ENCODE data around the gene SSC4D.

The SSC4D gene

GRCh38 chr7:76359978-76360638 is 49.4 kb downstream of the SSC4D start:
- H3K4me3 ChIP-seq (ENCODE audit: low read length), result peak overlapping the region; percentile 99
- H2AFZ ChIP-seq (ENCODE audit: low read depth, low read length), result peak overlapping the region; percentile 41
- peaks cover 29% of the 10 kb centered on the region for H3K4me1 ChIP-seq (ENCODE audit: insufficient read depth, low read length)
- no peaks in the 10 kb centered on the region for H3K27me3 ChIP-seq (ENCODE audit: insufficient read depth, low read length)
- peaks cover under 1% of the 10 kb centered on the region for H3K9me3 ChIP-seq (ENCODE audit: low read length)
- peaks cover 20% of the 10 kb centered on the region for H3K36me3 ChIP-seq (ENCODE audit: insufficient read depth, low read length)

GRCh38 chr7:76359111-76359977 is 50.2 kb downstream of the SSC4D start:
- peaks cover 4% of the 10 kb centered on the region for H3K9me3 ChIP-seq (ENCODE audit: low read length)
- H2AFZ ChIP-seq (ENCODE audit: low read depth, low read length), result peak overlapping the region; percentile 41
- peaks cover 27% of the 10 kb centered on the region for H3K36me3 ChIP-seq (ENCODE audit: insufficient read depth, low read length)
- peaks cover 24% of the 10 kb centered on the region for H3K4me1 ChIP-seq (ENCODE audit: insufficient read depth, low read length)
- H3K4me3 ChIP-seq (ENCODE audit: low read length), result peak overlapping the region; percentile 99
- H3K27me3 ChIP-seq (ENCODE audit: insufficient read depth, low read length), result no peaks in the 10 kb centered on the region

GRCh38 chr7:76358481-76359110 is 50.9 kb downstream of the SSC4D start, which contains the start of gene YWHAG:
YWHAG (minus strand) TSS chr7:76358991; CDS start chr7:76358808, 183 bp downstream.
- peaks cover 32% of the 10 kb centered on the region for H3K36me3 ChIP-seq (ENCODE audit: insufficient read depth, low read length)
- peak within 1 kb of the TSS; percentile 99 for H3K4me3 ChIP-seq (ENCODE audit: low read length)
- peaks cover 20% of the 10 kb centered on the region for H3K4me1 ChIP-seq (ENCODE audit: insufficient read depth, low read length)
- H2AFZ ChIP-seq (ENCODE audit: low read depth, low read length), result peak within 1 kb of the TSS; percentile 41
- H3K9me3 ChIP-seq (ENCODE audit: low read length), result peaks cover 9% of the 10 kb centered on the region
- H3K27me3 ChIP-seq (ENCODE audit: insufficient read depth, low read length), result no peaks in the 10 kb centered on the region

GRCh38 chr7:76358011-76358480 is 51.5 kb downstream of the SSC4D start:
- Histone ChIP-seq H3K27me3 (ENCODE audit: insufficient read depth, low read length) (no peaks in the 10 kb centered on the region), H3K36me3 (ENCODE audit: insufficient read depth, low read length) (peaks cover 33% of the 10 kb centered on the region), H3K9me3 (ENCODE audit: low read length) (peaks cover 9% of the 10 kb centered on the region), H3K4me1 (ENCODE audit: insufficient read depth, low read length) (peaks cover 20% of the 10 kb centered on the region), H2AFZ (ENCODE audit: low read depth, low read length) (no peak overlapping the region), H3K4me3 (ENCODE audit: low read length) (peak overlapping the region; percentile 99)

GRCh38 chr7:76357475-76358010 is 52.0 kb downstream of the SSC4D start:
- Histone ChIP-seq H3K27me3 (ENCODE audit: insufficient read depth, low read length) (no peaks in the 10 kb centered on the region), H3K4me1 (ENCODE audit: insufficient read depth, low read length) (peaks cover 20% of the 10 kb centered on the region), H3K36me3 (ENCODE audit: insufficient read depth, low read length) (peaks cover 36% of the 10 kb centered on the region), H3K4me3 (ENCODE audit: low read length) (peak overlapping the region; percentile 99), H2AFZ (ENCODE audit: low read depth, low read length) (no peak overlapping the region), H3K9me3 (ENCODE audit: low read length) (peaks cover 9% of the 10 kb centered on the region)

- peaks cover 42% of the 10 kb centered on the region for H3K36me3 ChIP-seq (ENCODE audit: insufficient read depth, low read length)
- no peaks in the 10 kb centered on the region for H3K27me3 ChIP-seq (ENCODE audit: insufficient read depth, low read length)
- H3K4me3 ChIP-seq (ENCODE audit: low read length), result peak overlapping the region; percentile 99
Measured at GRCh38 chr7:76356823-76357222, 52.7 kb downstream of the SSC4D start.

GRCh38 chr7:76356115-76356514 is 53.4 kb downstream of the SSC4D start:
- Histone ChIP-seq H3K27me3 (ENCODE audit: insufficient read depth, low read length) (no peaks in the 10 kb centered on the region), H3K36me3 (ENCODE audit: insufficient read depth, low read length) (peaks cover 48% of the 10 kb centered on the region), H3K4me1 (ENCODE audit: insufficient read depth, low read length) (peaks cover 20% of the 10 kb centered on the region), H3K9me3 (ENCODE audit: low read length) (peaks cover 20% of the 10 kb centered on the region), H3K4me3 (ENCODE audit: low read length) (peak overlapping the region; percentile 99), H2AFZ (ENCODE audit: low read depth, low read length) (no peak overlapping the region)

More at GRCh38 chr7:76356823-76357222, 52.7 kb downstream of the SSC4D start:
- Histone ChIP-seq H2AFZ (ENCODE audit: low read depth, low read length) (no peak overlapping the region), H3K4me1 (ENCODE audit: insufficient read depth, low read length) (peaks cover 20% of the 10 kb centered on the region), H3K9me3 (ENCODE audit: low read length) (peaks cover 13% of the 10 kb centered on the region)

GRCh38 chr7:76354981-76355730 is 54.3 kb downstream of the SSC4D start:
- H3K36me3 ChIP-seq (ENCODE audit: insufficient read depth, low read length), result peaks cover 57% of the 10 kb centered on the region
- peaks cover 22% of the 10 kb centered on the region for H3K9me3 ChIP-seq (ENCODE audit: low read length)
- H3K27me3 ChIP-seq (ENCODE audit: insufficient read depth, low read length), result no peaks in the 10 kb centered on the region
- peaks cover 20% of the 10 kb centered on the region for H3K4me1 ChIP-seq (ENCODE audit: insufficient read depth, low read length)
- no peak overlapping the region for H3K4me3 ChIP-seq (ENCODE audit: low read length)
- H2AFZ ChIP-seq (ENCODE audit: low read depth, low read length), result no peak overlapping the region

- no peak overlapping the region for H2AFZ ChIP-seq (ENCODE audit: low read depth, low read length)
- peaks cover 16% of the 10 kb centered on the region for H3K4me1 ChIP-seq (ENCODE audit: insufficient read depth, low read length)
- peaks cover 22% of the 10 kb centered on the region for H3K9me3 ChIP-seq (ENCODE audit: low read length)
- H3K27me3 ChIP-seq (ENCODE audit: insufficient read depth, low read length), result no peaks in the 10 kb centered on the region
- peaks cover 63% of the 10 kb centered on the region for H3K36me3 ChIP-seq (ENCODE audit: insufficient read depth, low read length)
- no peak overlapping the region for H3K4me3 ChIP-seq (ENCODE audit: low read length)
Measured at GRCh38 chr7:76354516-76354915, 55.0 kb downstream of the SSC4D start.

- Histone ChIP-seq H3K36me3 (ENCODE audit: insufficient read depth, low read length) (peaks cover 69% of the 10 kb centered on the region), H3K4me1 (ENCODE audit: insufficient read depth, low read length) (peaks cover 16% of the 10 kb centered on the region), H3K27me3 (ENCODE audit: insufficient read depth, low read length) (no peaks in the 10 kb centered on the region), H3K4me3 (ENCODE audit: low read length) (no peak overlapping the region), H3K9me3 (ENCODE audit: low read length) (peaks cover 22% of the 10 kb centered on the region), H2AFZ (ENCODE audit: low read depth, low read length) (no peak overlapping the region)
Measured at GRCh38 chr7:76353744-76354143, 55.8 kb downstream of the SSC4D start.

GRCh38 chr7:76352193-76352592 is 57.3 kb downstream of the SSC4D start:
- Histone ChIP-seq H3K36me3 (ENCODE audit: insufficient read depth, low read length) (peaks cover 83% of the 10 kb centered on the region), H3K27me3 (ENCODE audit: insufficient read depth, low read length) (no peaks in the 10 kb centered on the region), H2AFZ (ENCODE audit: low read depth, low read length) (no peak overlapping the region), H3K9me3 (ENCODE audit: low read length) (peaks cover 22% of the 10 kb centered on the region), H3K4me1 (ENCODE audit: insufficient read depth, low read length) (peaks cover 16% of the 10 kb centered on the region), H3K4me3 (ENCODE audit: low read length) (no peak overlapping the region)

- H3K27me3 ChIP-seq (ENCODE audit: insufficient read depth, low read length), result no peaks in the 10 kb centered on the region
- peaks cover 83% of the 10 kb centered on the region for H3K36me3 ChIP-seq (ENCODE audit: insufficient read depth, low read length)
- H3K4me1 ChIP-seq (ENCODE audit: insufficient read depth, low read length), result peaks cover 10% of the 10 kb centered on the region
- peaks cover 22% of the 10 kb centered on the region for H3K9me3 ChIP-seq (ENCODE audit: low read length)
- H2AFZ ChIP-seq (ENCODE audit: low read depth, low read length), result no peak overlapping the region
- H3K4me3 ChIP-seq (ENCODE audit: low read length), result no peak overlapping the region
Measured at GRCh38 chr7:76351372-76351771, 58.1 kb downstream of the SSC4D start.

Measured in neuron (in vitro differentiated cells).